Vagina (tissue), 2 donors: ENCODE results near the gene CIAPIN1.

Experiments
- CTCF ChIP-seq, 3 experiments: fragments of 450-650 bp in 2 of 3; fragments of 200-600 bp in 1 of 3; sonication (generic) in 1 of 3; IDR thresholded peaks; one replicate each; pipeline ENCODE4 v1.5.1; 2017 to 2019; ENCODE audit warnings: antibody characterized with exemption in 3 of 3, mild to moderate bottlenecking in 2 of 3, moderate library complexity in 2 of 3
- POLR2A ChIP-seq, 2 donors: fragments of 450-650 bp; IDR thresholded peaks; one replicate each; pipeline ENCODE4 v1.6.1; 2017; ENCODE audit warnings: antibody characterized with exemption in 2 of 2, mild to moderate bottlenecking in 2 of 2, moderate library complexity in 2 of 2

GRCh38 chr16:57432989-57433388 lies 14.2 kb downstream of the CIAPIN1 start:
- TF ChIP-seq POLR2A (IDR thresholded peaks at IDR 0.05), result no peak
- TF ChIP-seq CTCF (IDR thresholded peaks at IDR 0.05), result no peak
